GM19328 (cell line): ENCODE data around the gene PTGIS.

Source experiments
- ATAC-seq: cut with Tn5 transposase; IDR thresholded peaks from one replicate; pipeline ENCODE4 v1.9.1; 2021; ENCODE audit warnings: mild to moderate bottlenecking, moderate library complexity; ENCODE audit not compliant: unreplicated experiment

PTGIS gene

GRCh38 chr20:49503176-49503575 lies 64.8 kb downstream of the PTGIS start:
- ATAC-seq: no peak

- ATAC-seq: no peak
These were observed 66.0 kb downstream of the PTGIS start for GRCh38 chr20:49501917-49502316.

GRCh38 chr20:49497398-49497669 lies 70.6 kb downstream of the PTGIS start:
- ATAC-seq: no peak

- no peak for ATAC-seq
These were observed 71.2 kb downstream of the PTGIS start for GRCh38 chr20:49496553-49497397.

- ATAC-seq: no peak
These were observed 71.9 kb downstream of the PTGIS start for GRCh38 chr20:49496043-49496442.

GRCh38 chr20:49490689-49491088 lies 77.2 kb downstream of the PTGIS start:
- no peak for ATAC-seq

- no peak for ATAC-seq
These were observed 78.2 kb downstream of the PTGIS start for GRCh38 chr20:49489688-49490087.

GRCh38 chr20:49486064-49486463 lies 81.9 kb downstream of the PTGIS start:
- ATAC-seq: no peak

GRCh38 chr20:49485563-49485962 lies 82.4 kb downstream of the PTGIS start:
- ATAC-seq: no peak

- ATAC-seq: no peak
These were observed 83.5 kb downstream of the PTGIS start for GRCh38 chr20:49484180-49485140.

GRCh38 chr20:49483696-49484123 lies 84.2 kb downstream of the PTGIS start:
- ATAC-seq: no peak

- ATAC-seq: no peak
These were observed 84.8 kb downstream of the PTGIS start for GRCh38 chr20:49483018-49483695.

GRCh38 chr20:49482621-49483017 lies 85.3 kb downstream of the PTGIS start, which contains the start of gene KCNB1:
Gene KCNB1 (minus strand): TSS chr20:49482668. CDS start chr20:49482480, 188 bp downstream.
- ATAC-seq: no peak

- ATAC-seq: no peak
These were observed 85.8 kb downstream of the PTGIS start for GRCh38 chr20:49482173-49482572.

GRCh38 chr20:49481116-49481515 lies 86.8 kb downstream of the PTGIS start:
- no peak for ATAC-seq

- ATAC-seq: no peak
These were observed 87.7 kb downstream of the PTGIS start for GRCh38 chr20:49480236-49480635.

- ATAC-seq: no peak
These were observed 88.2 kb downstream of the PTGIS start for GRCh38 chr20:49479785-49480184.

GRCh38 chr20:49478754-49479689 lies 88.9 kb downstream of the PTGIS start:
- ATAC-seq: no peak

GRCh38 chr20:49478266-49478665 lies 89.7 kb downstream of the PTGIS start:
- no peak for ATAC-seq

- no peak for ATAC-seq
These were observed 90.7 kb downstream of the PTGIS start for GRCh38 chr20:49477200-49477599.
